ENCODE data around the gene CTSG.
"Not testable (repeated sequence)": the region's sequence is repeated elsewhere in the genome, so short reads cannot be mapped to it uniquely, and the experiment has no call there.

The CTSG gene

GRCh38 chr14:24542346-24542936 is 33.6 kb downstream of the CTSG start:
- DNase-seq = no peak

DNA sequence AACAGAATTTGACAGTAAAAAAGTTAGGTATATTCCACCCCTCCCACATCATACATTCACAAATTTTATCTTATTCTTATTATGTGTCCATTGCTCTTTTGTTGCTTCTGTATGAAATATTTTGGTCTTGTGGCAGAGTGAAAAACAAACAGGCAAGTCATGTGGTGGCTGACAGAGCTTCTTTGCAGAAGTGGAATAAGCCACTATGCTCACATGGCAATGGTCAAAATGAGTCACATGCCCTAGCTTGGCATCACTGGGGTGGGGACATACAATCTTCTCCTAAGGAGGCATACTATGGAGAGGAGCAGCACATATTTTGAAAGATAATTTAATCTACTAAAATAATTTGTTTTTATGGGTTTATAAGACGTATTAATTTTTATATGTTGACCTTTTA is 40.3 kb downstream of the CTSG start:
- DNase-seq = no peak

DNA sequence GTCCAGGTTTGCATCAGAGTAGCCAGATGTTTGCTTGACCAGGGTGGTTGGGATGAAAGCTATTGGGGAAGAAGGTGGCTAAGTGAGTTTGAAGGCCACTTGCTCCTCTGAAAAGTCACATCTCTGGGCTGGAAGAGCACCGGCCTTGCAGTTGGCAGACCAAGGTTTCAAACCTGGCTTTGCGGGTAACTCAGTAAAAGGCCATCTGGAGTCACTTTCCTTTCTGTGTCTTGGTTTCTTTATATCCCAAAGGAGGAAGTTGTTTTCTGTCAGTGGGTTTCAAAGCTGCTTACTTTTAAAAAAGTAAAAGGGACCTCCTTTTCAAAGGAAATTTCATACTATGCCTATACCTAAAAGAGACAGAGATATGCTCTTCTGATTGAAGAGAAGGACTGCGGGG is 41.8 kb downstream of the CTSG start:
- no peak for DNase-seq

GRCh38 chr14:24525877-24526620 is 50.0 kb downstream of the CTSG start:
- DNase-seq = not testable (repeated sequence)

Measured in activated CD8-positive, alpha-beta memory T cell treated with anti-CD3 and anti-CD28 coated beads, Interleukin-2, amount 50 U/mL, for 4 hours (primary cell).